ENCODE data around the gene SLC35E1. TPM values are rescaled to one million over a fixed set of nuclear protein-coding genes. Genes with fewer than 3 reads are reported as not detected.
A peak's percentile ranks its signal among the peaks of the same experiment; 100 is the strongest.

SLC35E1 gene
- 21.6 TPM for total RNA-seq

DNA sequence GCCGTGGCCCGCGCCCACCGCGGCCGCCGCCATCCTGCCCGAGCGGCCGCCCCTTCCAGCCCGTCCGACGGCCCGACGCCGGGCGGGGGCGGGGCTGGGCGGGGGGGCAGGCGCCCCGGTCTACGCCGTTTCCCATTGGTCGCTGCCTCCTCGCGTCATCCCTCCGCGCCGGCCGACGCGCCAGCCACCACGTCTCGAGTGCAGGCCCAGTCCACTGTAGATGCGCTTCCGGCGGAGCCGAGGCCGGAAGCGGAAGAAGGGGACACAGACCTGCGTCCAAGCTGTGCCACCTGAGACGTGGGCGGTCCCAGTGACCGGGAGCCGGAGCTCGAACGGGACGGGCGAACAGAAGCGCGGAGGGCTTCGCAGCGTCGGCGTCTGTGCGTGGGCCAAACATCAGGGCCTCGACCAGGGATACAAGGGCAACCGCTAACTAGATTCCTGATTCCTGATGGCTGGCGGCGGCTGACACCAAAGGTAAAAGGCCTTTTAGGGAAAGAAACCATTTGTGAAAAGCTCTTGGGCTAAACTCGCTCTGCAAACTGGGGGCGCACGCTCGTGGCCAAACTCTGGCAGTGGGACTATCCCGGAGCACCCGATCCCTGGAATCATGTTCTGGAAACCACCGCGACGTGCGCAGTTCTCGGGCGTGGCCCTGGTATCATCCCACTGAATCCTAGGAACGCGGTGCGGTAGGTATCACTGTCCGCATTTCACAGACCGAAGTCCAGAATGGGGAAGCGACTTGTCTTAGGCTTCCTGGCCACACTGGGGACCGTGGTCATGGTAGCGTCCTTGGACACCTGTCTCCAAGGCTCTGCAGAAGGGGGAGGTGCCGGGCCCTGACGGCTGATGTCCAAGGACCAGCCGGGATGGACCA, at the start of gene SLC35E1:
TSS of gene SLC35E1 (minus strand) at position 84 of the 880 bp plus-strand sequence. CDS start at position 33, 51 bp downstream.
- H3K27ac ChIP-seq = peak within 1 kb of the TSS; percentile 68
- DNase-seq (ENCODE audit: extremely low spot score in 2 of 2) = peak in 1 of 2 donors; percentile 96
- H3K4me3 ChIP-seq = peak within 1 kb of the TSS; percentile 62 to 80
- H3K36me3 ChIP-seq = peaks cover 0 to 30% of the 10 kb centered on the region in 2 donors
- H3K9me3 ChIP-seq = no peaks in the 10 kb centered on the region
- TF ChIP-seq POLR2AphosphoS5 (IDR thresholded peaks at IDR 0.05; ENCODE audit: insufficient read depth in 1 of 2, low read depth in 1 of 2) = peak; percentile 95 to 97
- peak in 1 of 2 donors; percentile 57 for TF ChIP-seq POLR2A (IDR thresholded peaks at IDR 0.05)
- peak in 1 of 3 experiments; percentile 4 for TF ChIP-seq CTCF (IDR thresholded peaks at IDR 0.05)
- intact Hi-C loops (cut with DNase I) = loop anchor here (2.0 to 5.0 kb wide), 2 partner anchors 56 to 85 kb away; partner anchors contain the start of gene MED26
- H3K4me1 ChIP-seq = peaks cover 47% of the 10 kb centered on the region
- H3K27me3 ChIP-seq = no peaks in the 10 kb centered on the region

- no peak for DNase-seq (ENCODE audit: extremely low spot score in 2 of 2)
- intact Hi-C loops (cut with DNase I) = no loop called here
- Histone ChIP-seq H3K4me3 (no peak overlapping the region), H3K27me3 (no peaks in the 10 kb centered on the region), H3K36me3 (no peaks in the 10 kb centered on the region), H3K4me1 (peaks cover 57% of the 10 kb centered on the region), H3K27ac (no peak overlapping the region), H3K9me3 (no peaks in the 10 kb centered on the region)
- TF ChIP-seq POLR2AphosphoS5 (IDR thresholded peaks at IDR 0.05; ENCODE audit: insufficient read depth in 1 of 2, low read depth in 1 of 2) = no peak
- no peak for TF ChIP-seq CTCF (IDR thresholded peaks at IDR 0.05)
- TF ChIP-seq POLR2A (IDR thresholded peaks at IDR 0.05) = no peak
Measured at GRCh38 chr19:16621165-16621800, 49.1 kb upstream of the SLC35E1 start.

DNA sequence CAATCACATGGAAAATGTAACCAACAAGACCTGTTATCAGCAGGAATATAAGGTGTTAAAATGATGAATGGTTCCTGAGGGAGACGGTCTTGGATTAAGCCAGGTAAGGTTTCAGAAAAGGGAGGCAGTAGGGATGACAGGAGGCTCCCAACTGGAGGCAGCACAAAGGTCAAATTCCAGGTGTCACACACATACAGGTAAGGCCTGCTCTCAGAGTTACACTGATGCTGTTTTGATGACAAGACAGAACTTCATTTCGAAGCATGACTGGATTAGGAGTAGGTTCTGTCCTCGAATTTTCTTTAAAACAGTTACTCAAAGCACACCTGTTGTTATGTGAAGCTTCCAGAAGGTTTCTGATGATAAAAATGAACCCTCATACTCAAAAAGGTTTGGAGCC, 48.4 kb upstream of the SLC35E1 start:
- H3K27ac ChIP-seq = no peak overlapping the region
- TF ChIP-seq POLR2AphosphoS5 (IDR thresholded peaks at IDR 0.05; ENCODE audit: insufficient read depth in 1 of 2, low read depth in 1 of 2) (no peak), POLR2A (IDR thresholded peaks at IDR 0.05) (no peak), CTCF (IDR thresholded peaks at IDR 0.05) (no peak)
- peaks cover 55% of the 10 kb centered on the region for H3K4me1 ChIP-seq
- H3K4me3 ChIP-seq = no peak overlapping the region
- intact Hi-C loops (cut with DNase I) = no loop called here
- no peaks in the 10 kb centered on the region for H3K27me3 ChIP-seq
- no peaks in the 10 kb centered on the region for H3K36me3 ChIP-seq
- H3K9me3 ChIP-seq = no peaks in the 10 kb centered on the region
- DNase-seq (ENCODE audit: extremely low spot score in 2 of 2) = no peak

DNA sequence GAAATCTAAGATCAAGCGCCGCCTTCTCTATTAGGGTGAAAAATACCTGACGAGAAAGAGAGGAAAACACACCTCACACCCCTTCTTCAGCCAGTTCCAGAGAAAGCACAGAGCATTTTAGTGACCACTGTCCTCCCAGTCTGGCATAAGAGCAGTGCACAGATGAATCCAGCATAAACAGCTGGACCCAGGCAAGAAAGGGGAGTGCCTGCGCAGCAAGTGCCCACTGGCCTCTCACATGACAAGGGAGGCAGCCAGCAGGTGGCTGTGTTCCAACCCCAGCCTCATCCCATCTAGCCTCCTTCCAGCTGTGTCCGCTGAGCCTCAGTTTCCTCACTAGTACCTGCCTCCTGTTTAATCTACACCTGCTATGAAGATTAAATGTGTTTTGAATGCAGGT, 47.8 kb upstream of the SLC35E1 start:
- Histone ChIP-seq H3K27me3 (no peaks in the 10 kb centered on the region), H3K27ac (no peak overlapping the region), H3K9me3 (no peaks in the 10 kb centered on the region), H3K36me3 (no peaks in the 10 kb centered on the region), H3K4me1 (peaks cover 58% of the 10 kb centered on the region), H3K4me3 (no peak overlapping the region)
- TF ChIP-seq POLR2A (IDR thresholded peaks at IDR 0.05) (no peak), CTCF (IDR thresholded peaks at IDR 0.05) (no peak), POLR2AphosphoS5 (IDR thresholded peaks at IDR 0.05; ENCODE audit: insufficient read depth in 1 of 2, low read depth in 1 of 2) (no peak)
- DNase-seq (ENCODE audit: extremely low spot score in 2 of 2) = no peak
- intact Hi-C loops (cut with DNase I) = no loop called here

Measured in vagina (tissue), 2 donors.